Measurements from ENCODE around the gene MYZAP. TPM values are rescaled to one million over a fixed set of nuclear protein-coding genes. Genes with fewer than 3 reads are reported as not detected.

The MYZAP gene
- total and polyA plus RNA-seq, 9 donors = 1.1 to 11.3 (median 5.5) TPM

- DNase-seq = no peak
- Histone ChIP-seq H3K27ac (no peak overlapping the region), H3K9me3 (no peaks in the 10 kb centered on the region), H3K4me1 (ENCODE audit: insufficient read depth) (no peaks in the 10 kb centered on the region), H3K36me3 (no peaks in the 10 kb centered on the region), H3K4me3 (no peak overlapping the region), H3K27me3 (no peaks in the 10 kb centered on the region)
- TF ChIP-seq POLR2A (IDR thresholded peaks at IDR 0.05) (no peak), CTCF (IDR thresholded peaks at IDR 0.05) (no peak), EP300 (IDR thresholded peaks at IDR 0.05) (no peak)
- 85 to 95% (median 92%) methylated on average over 7 of the region's 7 CpGs for WGBS, 3 donors
- intact Hi-C loops (cut with DNase I) = loop anchor here in 1 of 4 donors (10.0 kb wide), 1 partner anchor 493 kb away; the partner anchor contains the start of gene ALDH1A2
Measured at GRCh38 chr15:57571725-57572124, 20.0 kb upstream of the MYZAP start.

- H3K36me3 ChIP-seq = no peaks in the 10 kb centered on the region
- H3K4me3 ChIP-seq = no peak overlapping the region
- H3K4me1 ChIP-seq (ENCODE audit: insufficient read depth) = no peaks in the 10 kb centered on the region
- no peaks in the 10 kb centered on the region for H3K9me3 ChIP-seq
- H3K27me3 ChIP-seq = no peaks in the 10 kb centered on the region
- WGBS, 3 donors = 87 to 97% (median 89%) methylated on average over 3 of the region's 3 CpGs
- intact Hi-C loops (cut with DNase I) = loop anchor here in 1 of 4 donors (10.0 kb wide), 1 partner anchor 492 kb away; the partner anchor contains the start of gene ALDH1A2
- TF ChIP-seq EP300 (IDR thresholded peaks at IDR 0.05) (no peak), CTCF (IDR thresholded peaks at IDR 0.05) (no peak), POLR2A (IDR thresholded peaks at IDR 0.05) (no peak)
- H3K27ac ChIP-seq = no peak overlapping the region
- DNase-seq = no peak
Measured at GRCh38 chr15:57572468-57572867, 19.2 kb upstream of the MYZAP start.

- H3K27ac ChIP-seq = no peak overlapping the region
- H3K4me1 ChIP-seq (ENCODE audit: insufficient read depth) = no peaks in the 10 kb centered on the region
- 85 to 92% (median 92%) methylated on average over 4 of the region's 4 CpGs for WGBS, 3 donors
- TF ChIP-seq POLR2A (IDR thresholded peaks at IDR 0.05) (no peak), EP300 (IDR thresholded peaks at IDR 0.05) (no peak), CTCF (IDR thresholded peaks at IDR 0.05) (no peak)
- H3K9me3 ChIP-seq = no peaks in the 10 kb centered on the region
- intact Hi-C loops (cut with DNase I) = loop anchor here in 1 of 4 donors (10.0 kb wide), 1 partner anchor 492 kb away; the partner anchor contains the start of gene ALDH1A2
- no peak for DNase-seq
- H3K4me3 ChIP-seq = no peak overlapping the region
- no peaks in the 10 kb centered on the region for H3K27me3 ChIP-seq
- no peaks in the 10 kb centered on the region for H3K36me3 ChIP-seq
Measured at GRCh38 chr15:57573151-57573550, 18.6 kb upstream of the MYZAP start.

GRCh38 chr15:57575363-57575762 is 16.3 kb upstream of the MYZAP start:
- intact Hi-C loops (cut with DNase I) = loop anchor here in 1 of 4 donors (10.0 kb wide), 1 partner anchor 489 kb away; the partner anchor contains the start of gene ALDH1A2
- H3K36me3 ChIP-seq = no peaks in the 10 kb centered on the region
- DNase-seq = no peak
- no peaks in the 10 kb centered on the region for H3K4me1 ChIP-seq (ENCODE audit: insufficient read depth)
- H3K27me3 ChIP-seq = no peaks in the 10 kb centered on the region
- H3K27ac ChIP-seq = no peak overlapping the region
- 60 to 70% (median 69%) methylated on average over 5 of the region's 5 CpGs for WGBS, 3 donors
- no peak overlapping the region for H3K4me3 ChIP-seq
- TF ChIP-seq CTCF (IDR thresholded peaks at IDR 0.05) (no peak), EP300 (IDR thresholded peaks at IDR 0.05) (no peak), POLR2A (IDR thresholded peaks at IDR 0.05) (no peak)
- H3K9me3 ChIP-seq = no peaks in the 10 kb centered on the region

Data from ovary (tissue), 9 donors.